ENCODE data around the gene CALY. TPM values are rescaled to one million over a fixed set of nuclear protein-coding genes. Genes with fewer than 3 reads are reported as not detected.

Gene CALY
- total RNA-seq, 1 experiment from 2014 or later: not detected

DNA sequence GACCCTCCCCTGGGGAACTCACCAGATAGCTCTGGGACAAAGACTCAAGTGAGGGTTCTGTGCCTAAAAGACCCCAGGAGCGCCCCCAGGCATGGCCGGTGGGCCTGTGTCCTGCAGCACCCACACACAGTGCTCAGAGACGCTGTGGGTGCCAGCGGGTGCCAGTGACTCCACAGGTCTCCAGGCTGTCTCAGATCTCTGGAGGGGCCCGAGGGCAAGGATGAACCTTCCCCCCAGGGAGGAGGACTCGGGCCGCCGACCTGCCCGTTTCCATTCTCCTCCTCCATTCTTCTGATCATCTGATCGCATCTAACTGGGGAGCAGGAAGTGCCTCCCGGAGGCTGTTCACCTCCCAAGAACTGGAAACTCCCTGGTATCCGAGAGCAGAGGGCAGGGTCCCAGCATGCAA, 61.0 kb downstream of the CALY start:
- H3K36me3 Mint-ChIP-seq (ENCODE audit: insufficient read depth, unreplicated experiment): peaks cover 28% of the 10 kb centered on the region
- POLR2A ChIA-PET: no interaction called here
- H3K27me3 Mint-ChIP-seq (ENCODE audit: insufficient read depth, unreplicated experiment): no peaks in the 10 kb centered on the region
- TF ChIP-seq, protein P1, sequence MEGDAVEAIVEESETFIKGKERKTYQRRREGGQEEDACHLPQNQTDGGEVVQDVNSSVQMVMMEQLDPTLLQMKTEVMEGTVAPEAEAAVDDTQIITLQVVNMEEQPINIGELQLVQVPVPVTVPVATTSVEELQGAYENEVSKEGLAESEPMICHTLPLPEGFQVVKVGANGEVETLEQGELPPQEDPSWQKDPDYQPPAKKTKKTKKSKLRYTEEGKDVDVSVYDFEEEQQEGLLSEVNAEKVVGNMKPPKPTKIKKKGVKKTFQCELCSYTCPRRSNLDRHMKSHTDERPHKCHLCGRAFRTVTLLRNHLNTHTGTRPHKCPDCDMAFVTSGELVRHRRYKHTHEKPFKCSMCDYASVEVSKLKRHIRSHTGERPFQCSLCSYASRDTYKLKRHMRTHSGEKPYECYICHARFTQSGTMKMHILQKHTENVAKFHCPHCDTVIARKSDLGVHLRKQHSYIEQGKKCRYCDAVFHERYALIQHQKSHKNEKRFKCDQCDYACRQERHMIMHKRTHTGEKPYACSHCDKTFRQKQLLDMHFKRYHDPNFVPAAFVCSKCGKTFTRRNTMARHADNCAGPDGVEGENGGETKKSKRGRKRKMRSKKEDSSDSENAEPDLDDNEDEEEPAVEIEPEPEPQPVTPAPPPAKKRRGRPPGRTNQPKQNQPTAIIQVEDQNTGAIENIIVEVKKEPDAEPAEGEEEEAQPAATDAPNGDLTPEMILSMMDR (IDR thresholded peaks at IDR 0.05; ENCODE audit: insufficient read depth in 1 of 2, low read depth in 1 of 2, low read length in 1 of 2, severe bottlenecking in 1 of 2, unreplicated experiment in 1 of 2): no peak
- no TSS peak for BruUV-seq (replicated peaks)
- peaks cover 53% of the 10 kb centered on the region for H3K4me1 ChIP-seq
- no peaks in the 10 kb centered on the region for H3K27me3 ChIP-seq (replicated peaks; ENCODE audit: control insufficient read depth, insufficient read depth, low read length)
- peaks cover 6% of the 10 kb centered on the region for H3K36me3 ChIP-seq (ENCODE audit: control insufficient read depth, insufficient read depth, low read length)
- CTCF ChIA-PET: interaction anchor here (1.0 to 1.5 kb wide), 2 partner anchors 18 kb away, joined by 4 to 7 read pairs; no protein-coding TSS in a partner anchor
- no peak overlapping the region for H3K4me3 ChIP-seq (ENCODE audit: low read depth, low read length)
- H3K9me3 ChIP-seq: no peaks in the 10 kb centered on the region
- H3K4me1 Mint-ChIP-seq (ENCODE audit: low read depth, unreplicated experiment): peaks cover 11% of the 10 kb centered on the region
- H3K9me3 Mint-ChIP-seq (ENCODE audit: unreplicated experiment): no peaks in the 10 kb centered on the region
- DNase-seq: no peak
- H3K4me3 Mint-ChIP-seq (ENCODE audit: unreplicated experiment): peak overlapping the region; percentile 62
- peak overlapping the region; percentile 80 for H3K27ac Mint-ChIP-seq (ENCODE audit: unreplicated experiment)
- intact Hi-C loops (cut with micrococcal nuclease; ENCODE audit: unreplicated experiment): no loop called here

DNA sequence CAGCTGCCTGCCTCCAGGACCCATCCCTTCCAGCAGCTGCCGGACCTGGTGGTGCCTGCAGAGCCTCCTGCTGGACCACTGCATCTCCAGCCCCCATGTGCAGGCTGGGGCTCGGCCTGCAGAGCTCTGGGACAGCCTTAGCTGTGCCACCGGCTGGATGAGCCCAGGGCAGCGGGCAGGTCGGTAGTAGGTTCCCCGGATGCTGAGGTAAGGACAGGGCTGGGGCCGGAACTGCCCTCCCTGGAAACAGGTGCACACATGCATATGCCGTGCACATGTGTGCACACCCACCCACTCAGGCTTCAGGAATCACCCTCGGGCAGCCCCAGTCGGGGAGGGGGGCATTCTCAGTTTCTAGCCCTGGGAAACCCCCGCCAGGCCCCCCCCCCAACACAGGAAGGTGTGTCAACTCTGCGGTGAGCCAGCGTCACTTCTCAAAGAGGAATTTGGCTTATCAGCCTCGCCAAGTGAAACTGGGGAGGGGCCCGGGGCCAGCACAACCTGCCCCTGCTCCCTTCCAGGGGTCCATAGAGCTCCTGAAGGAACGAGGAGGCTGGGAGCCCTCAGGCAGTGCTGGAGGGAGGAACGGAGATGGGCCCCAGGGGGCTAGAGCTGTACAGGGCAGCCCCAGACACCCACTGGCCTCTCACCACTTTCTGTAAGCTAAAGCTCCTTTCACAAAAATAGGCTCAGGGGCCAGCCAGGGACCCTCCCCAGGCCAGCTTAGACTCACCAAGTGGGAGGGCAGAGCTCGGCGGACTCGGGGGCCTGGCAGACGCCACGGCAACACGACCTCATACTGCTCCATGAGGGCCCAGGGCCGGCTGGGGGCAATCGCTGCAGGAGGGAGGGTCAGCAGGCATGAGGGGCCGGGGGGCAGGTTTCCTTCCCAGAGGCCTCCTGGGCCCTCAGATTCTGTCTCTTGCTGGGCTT, 61.7 kb downstream of the CALY start:
- Histone ChIP-seq H3K4me1 (peaks cover 53% of the 10 kb centered on the region), H3K4me3 (ENCODE audit: low read depth, low read length) (no peak overlapping the region), H3K27me3 (replicated peaks; ENCODE audit: control insufficient read depth, insufficient read depth, low read length) (no peaks in the 10 kb centered on the region), H3K36me3 (ENCODE audit: control insufficient read depth, insufficient read depth, low read length) (peaks cover 3% of the 10 kb centered on the region), H3K9me3 (no peaks in the 10 kb centered on the region)
- POLR2A ChIA-PET: interaction anchor here (0.6 kb wide), 1 partner anchor 69 kb away, joined by 5 read pairs; no protein-coding TSS in a partner anchor
- Mint-ChIP-seq H3K27me3 (ENCODE audit: insufficient read depth, unreplicated experiment) (no peaks in the 10 kb centered on the region), H3K36me3 (ENCODE audit: insufficient read depth, unreplicated experiment) (peaks cover 25% of the 10 kb centered on the region), H3K9me3 (ENCODE audit: unreplicated experiment) (no peaks in the 10 kb centered on the region), H3K4me3 (ENCODE audit: unreplicated experiment) (peak overlapping the region; percentile 62), H3K27ac (ENCODE audit: unreplicated experiment) (peak overlapping the region; percentile 80), H3K4me1 (ENCODE audit: low read depth, unreplicated experiment) (peaks cover 11% of the 10 kb centered on the region)
- intact Hi-C loops (cut with micrococcal nuclease; ENCODE audit: unreplicated experiment): no loop called here
- CTCF ChIA-PET: interaction anchor here (0.6 to 1.5 kb wide), 2 partner anchors 9 to 17 kb away, joined by 3 to 7 read pairs; no protein-coding TSS in a partner anchor
- DNase-seq: peak; percentile 73 to 81
- TF ChIP-seq, protein P1 (IDR thresholded peaks at IDR 0.05; ENCODE audit: insufficient read depth in 1 of 2, low read depth in 1 of 2, low read length in 1 of 2, severe bottlenecking in 1 of 2, unreplicated experiment in 1 of 2): peak in 1 of 2 experiments; percentile 26
- no TSS peak for BruUV-seq (replicated peaks)

Small RNAs within 50 kb of the gene (microRNA-seq; reads per million reads assigned to microRNA genes)
- 19.3 reads per million, percentile 56 among the genes with 10 or more reads in this experiment for gene MIR3944

Other genes with a start within 250 kb of the CALY start
- not detected in 2 replicates for gene ADGRA1, start 249.0 kb downstream of the CALY start, total RNA-seq (2022)
- gene KNDC1, start 176.7 kb downstream of the CALY start, total RNA-seq (2022): 1.5 and 3.2 TPM in 2 replicates
- gene UTF1, start 106.7 kb downstream of the CALY start, total RNA-seq (2022): not detected in 2 replicates
- 0.12 TPM in 1 of 2 replicates, not detected in the other for gene VENTX, start 99.0 kb downstream of the CALY start, total RNA-seq (2022)
- 13.4 and 16.8 TPM in 2 replicates for gene ADAM8, start 60.0 kb downstream of the CALY start, total RNA-seq (2022)
- 92.2 and 93.3 TPM in 2 replicates for gene TUBGCP2, start 28.0 kb downstream of the CALY start, total RNA-seq (2022)
- 98.5 and 112 TPM in 2 replicates for gene ZNF511, start 28.0 kb downstream of the CALY start, total RNA-seq (2022)
- gene PRAP1, start 10.5 kb upstream of the CALY start, total RNA-seq (2022): 0.34 TPM in 1 of 2 replicates, not detected in the other
- 108 and 119 TPM in 2 replicates for gene FUOM, start 21.1 kb upstream of the CALY start, total RNA-seq (2022)
- gene ECHS1, start 36.5 kb upstream of the CALY start, total RNA-seq (2022): 232 and 247 TPM in 2 replicates
- 6.7 and 7.3 TPM in 2 replicates for gene PAOX, start 42.4 kb upstream of the CALY start, total RNA-seq (2022)
- 111 and 113 TPM in 2 replicates for gene MTG1, start 57.3 kb upstream of the CALY start, total RNA-seq (2022)
- gene SPRN, start 87.7 kb upstream of the CALY start, total RNA-seq (2022): not detected in 2 replicates
- 0.70 and 0.73 TPM in 2 replicates for gene SCART1, start 117.0 kb upstream of the CALY start, total RNA-seq (2022)
- gene CYP2E1, start 190.5 kb upstream of the CALY start, total RNA-seq (2022): 0.23 TPM in 1 of 2 replicates, not detected in the other
- gene SYCE1, start 228.7 kb upstream of the CALY start, total RNA-seq (2022): not detected in 2 replicates

Data from Caco-2 (cell line).